ENCODE results near the gene NANP. TPM values are rescaled to one million over a fixed set of nuclear protein-coding genes. Genes with fewer than 3 reads are reported as not detected.

NANP gene
- total and polyA plus RNA-seq, 10 of the 15 experiments (the other 5 are each of a cell fraction or from before 2014, with no cell fraction given): 4.2 to 6.7 (median 4.9) TPM

DNA sequence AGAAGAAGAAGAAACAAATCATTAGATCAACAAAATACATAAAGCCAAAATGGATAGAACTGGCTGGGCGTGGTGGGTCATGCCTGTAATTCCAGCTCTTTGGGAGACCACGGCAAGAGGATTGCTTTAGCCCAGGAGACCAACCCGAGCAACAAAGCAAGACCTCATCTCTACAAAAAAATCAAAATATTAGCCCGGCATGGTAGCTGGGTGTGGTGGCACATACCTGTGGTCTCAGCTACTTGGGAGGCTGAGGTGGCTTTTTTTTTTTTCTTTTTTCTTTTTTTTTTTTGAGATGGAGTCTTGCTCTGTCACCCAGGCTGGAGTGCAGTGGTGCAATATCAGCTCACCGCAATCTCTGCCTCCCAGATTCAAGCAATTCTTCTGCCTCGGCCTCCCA, 59.9 kb downstream of the NANP start (continued):
- TF ChIP-seq SUPT20H (IDR thresholded peaks at IDR 0.05; ENCODE audit: borderline replicate concordance, control insufficient read depth, low read depth, low read length) (no peak), NFIC (IDR thresholded peaks at IDR 0.05; ENCODE audit: low read depth, low read length) (no peak), POLR2A (IDR thresholded peaks at IDR 0.05; ENCODE audit: low read depth, low read length) (no peak), MEF2B (IDR thresholded peaks at IDR 0.05; ENCODE audit: partially characterized antibody, poor library complexity, severe bottlenecking) (no peak), TARDBP (IDR thresholded peaks at IDR 0.05; ENCODE audit: borderline replicate concordance) (no peak), KAT2A (conservative IDR thresholded peaks at IDR 0.05; ENCODE audit: control insufficient read depth, low read depth, low read length) (no peak), ZNF384 (IDR thresholded peaks at IDR 0.05; ENCODE audit: borderline replicate concordance, low read depth, low read length) (no peak), NR2C2 (IDR thresholded peaks at IDR 0.05; ENCODE audit: borderline replicate concordance, control insufficient read depth, insufficient read length, low read depth) (no peak), SMAD1 (IDR thresholded peaks at IDR 0.05; ENCODE audit: low read depth, partially characterized antibody) (no peak), STAT3 (IDR thresholded peaks at IDR 0.05; ENCODE audit: low read depth, low read length) (no peak)
- TF ChIP-seq, protein P1, sequence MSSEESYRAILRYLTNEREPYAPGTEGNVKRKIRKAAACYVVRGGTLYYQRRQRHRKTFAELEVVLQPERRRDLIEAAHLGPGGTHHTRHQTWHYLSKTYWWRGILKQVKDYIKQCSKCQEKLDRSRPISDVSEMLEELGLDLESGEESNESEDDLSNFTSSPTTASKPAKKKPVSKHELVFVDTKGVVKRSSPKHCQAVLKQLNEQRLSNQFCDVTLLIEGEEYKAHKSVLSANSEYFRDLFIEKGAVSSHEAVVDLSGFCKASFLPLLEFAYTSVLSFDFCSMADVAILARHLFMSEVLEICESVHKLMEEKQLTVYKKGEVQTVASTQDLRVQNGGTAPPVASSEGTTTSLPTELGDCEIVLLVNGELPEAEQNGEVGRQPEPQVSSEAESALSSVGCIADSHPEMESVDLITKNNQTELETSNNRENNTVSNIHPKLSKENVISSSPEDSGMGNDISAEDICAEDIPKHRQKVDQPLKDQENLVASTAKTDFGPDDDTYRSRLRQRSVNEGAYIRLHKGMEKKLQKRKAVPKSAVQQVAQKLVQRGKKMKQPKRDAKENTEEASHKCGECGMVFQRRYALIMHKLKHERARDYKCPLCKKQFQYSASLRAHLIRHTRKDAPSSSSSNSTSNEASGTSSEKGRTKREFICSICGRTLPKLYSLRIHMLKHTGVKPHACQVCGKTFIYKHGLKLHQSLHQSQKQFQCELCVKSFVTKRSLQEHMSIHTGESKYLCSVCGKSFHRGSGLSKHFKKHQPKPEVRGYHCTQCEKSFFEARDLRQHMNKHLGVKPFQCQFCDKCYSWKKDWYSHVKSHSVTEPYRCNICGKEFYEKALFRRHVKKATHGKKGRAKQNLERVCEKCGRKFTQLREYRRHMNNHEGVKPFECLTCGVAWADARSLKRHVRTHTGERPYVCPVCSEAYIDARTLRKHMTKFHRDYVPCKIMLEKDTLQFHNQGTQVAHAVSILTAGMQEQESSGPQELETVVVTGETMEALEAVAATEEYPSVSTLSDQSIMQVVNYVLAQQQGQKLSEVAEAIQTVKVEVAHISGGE (CRISPR knock-in tag; IDR thresholded peaks at IDR 0.05): no peak

DNA sequence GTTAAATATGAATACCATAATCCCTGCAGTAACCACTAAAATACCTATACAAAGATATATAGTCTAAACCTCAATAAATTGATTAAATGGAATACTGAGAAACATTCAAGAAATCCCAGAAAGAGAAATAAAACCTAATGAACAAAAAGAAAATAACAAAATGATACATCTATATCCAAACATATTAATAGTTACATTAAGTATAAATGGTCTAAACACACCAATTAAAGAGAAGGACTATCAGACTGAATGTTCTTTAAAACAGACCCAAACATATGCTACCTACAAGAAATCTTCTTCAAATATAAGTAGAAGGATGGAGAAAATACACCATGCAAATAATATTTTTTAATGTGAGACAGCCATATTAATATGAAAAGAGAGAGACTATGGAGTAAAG, 60.5 kb downstream of the NANP start:
- POLR2A ChIA-PET: no interaction called here
- TF ChIP-seq, protein P2, sequence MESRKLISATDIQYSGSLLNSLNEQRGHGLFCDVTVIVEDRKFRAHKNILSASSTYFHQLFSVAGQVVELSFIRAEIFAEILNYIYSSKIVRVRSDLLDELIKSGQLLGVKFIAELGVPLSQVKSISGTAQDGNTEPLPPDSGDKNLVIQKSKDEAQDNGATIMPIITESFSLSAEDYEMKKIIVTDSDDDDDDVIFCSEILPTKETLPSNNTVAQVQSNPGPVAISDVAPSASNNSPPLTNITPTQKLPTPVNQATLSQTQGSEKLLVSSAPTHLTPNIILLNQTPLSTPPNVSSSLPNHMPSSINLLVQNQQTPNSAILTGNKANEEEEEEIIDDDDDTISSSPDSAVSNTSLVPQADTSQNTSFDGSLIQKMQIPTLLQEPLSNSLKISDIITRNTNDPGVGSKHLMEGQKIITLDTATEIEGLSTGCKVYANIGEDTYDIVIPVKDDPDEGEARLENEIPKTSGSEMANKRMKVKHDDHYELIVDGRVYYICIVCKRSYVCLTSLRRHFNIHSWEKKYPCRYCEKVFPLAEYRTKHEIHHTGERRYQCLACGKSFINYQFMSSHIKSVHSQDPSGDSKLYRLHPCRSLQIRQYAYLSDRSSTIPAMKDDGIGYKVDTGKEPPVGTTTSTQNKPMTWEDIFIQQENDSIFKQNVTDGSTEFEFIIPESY (IDR thresholded peaks at IDR 0.05): no peak
- no peak for TF ChIP-seq RELA (IDR thresholded peaks at IDR 0.05; ENCODE audit: borderline replicate concordance, partially characterized antibody)
- TF ChIP-seq KDM1A (IDR thresholded peaks at IDR 0.05; ENCODE audit: borderline replicate concordance): no peak
- no peak for TF ChIP-seq SMAD1 (IDR thresholded peaks at IDR 0.05; ENCODE audit: low read depth, partially characterized antibody)
- BruUV-seq (replicated peaks): no TSS peak
- CTCF ChIA-PET: no interaction called here
- no peak overlapping the region for H3K9ac ChIP-seq (ENCODE audit: control insufficient read depth, insufficient read depth, low read length)
- no peak for ATAC-seq
- no peaks in the 10 kb centered on the region for H3K4me1 ChIP-seq (ENCODE audit: control insufficient read depth, insufficient read depth, low read length)
- H3K4me3 ChIP-seq: no peak overlapping the region
- RAD21 ChIA-PET (ENCODE audit: unreplicated experiment): no interaction called here
- SMC1A ChIA-PET (ENCODE audit: uncharacterized antibody, unreplicated experiment): no interaction called here
- in situ Hi-C loops (cut with MboI) (no loop called here), intact Hi-C loops (cut with micrococcal nuclease; ENCODE audit: unreplicated experiment) (no loop called here)
- H3K27me3 ChIP-seq (replicated peaks in 1 of 2; ENCODE audit: control insufficient read depth in 2 of 2, insufficient read depth in 2 of 2, low read length in 1 of 2): no peaks in the 10 kb centered on the region
- no peak for FAIRE-seq
- no peaks in the 10 kb centered on the region for H3K79me2 ChIP-seq (ENCODE audit: control insufficient read depth, insufficient read depth, low read length)
- H3K4me2 ChIP-seq (ENCODE audit: control insufficient read depth, insufficient read depth): no peak overlapping the region
- H4K20me1 ChIP-seq (ENCODE audit: control insufficient read depth, insufficient read depth): no peaks in the 10 kb centered on the region
- no peak for DNase-seq (ENCODE audit: low read depth, low spot score)
- H3K9me3 ChIP-seq (replicated peaks; ENCODE audit: control insufficient read depth, insufficient read depth, low read length): no peaks in the 10 kb centered on the region
- H2AFZ ChIP-seq (ENCODE audit: control insufficient read depth, low read depth, low read length): no peak overlapping the region
- H3K27ac ChIP-seq (ENCODE audit: control insufficient read depth, insufficient read depth): no peak overlapping the region
- H3K36me3 ChIP-seq (ENCODE audit: control insufficient read depth in 2 of 2, insufficient read depth in 2 of 2, low read length in 1 of 2): no peaks in the 10 kb centered on the region

Data from GM12878 (cell line).